ENCODE data around the gene TMEM72.

DNA sequence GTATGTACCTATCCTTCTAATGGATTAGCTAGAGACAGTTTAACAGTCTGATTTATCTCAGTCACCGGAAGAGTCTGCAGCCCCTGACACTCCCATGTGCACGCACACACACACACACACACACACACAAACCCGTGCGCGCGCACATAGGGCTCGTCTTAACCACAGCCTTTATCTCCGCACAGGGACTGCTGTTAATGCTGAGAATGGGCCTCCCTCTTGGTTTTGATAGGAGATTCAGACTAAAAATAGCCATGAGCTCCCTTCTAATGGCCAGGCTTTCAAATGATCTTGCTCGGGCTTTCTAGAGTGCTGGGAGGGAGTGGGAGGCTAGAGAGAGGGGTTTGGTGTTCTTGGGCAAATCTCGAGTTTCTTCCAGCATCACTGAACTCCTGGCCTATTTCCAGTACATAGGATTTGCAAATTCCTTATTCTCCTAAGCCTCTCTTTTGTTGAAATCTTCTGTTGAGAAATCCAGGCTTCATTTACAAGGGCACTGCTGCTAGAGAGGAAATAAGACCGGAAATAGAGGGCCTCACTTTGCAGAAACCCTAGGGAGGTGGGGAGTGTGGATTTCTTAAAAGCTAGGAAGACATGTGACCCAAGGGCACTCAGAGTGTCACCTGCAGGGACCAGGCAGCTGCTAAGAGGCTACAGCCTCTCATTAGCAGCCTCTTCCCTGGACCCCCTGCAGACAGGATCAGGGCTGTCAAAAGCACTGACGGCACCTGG, 2.4 kb downstream of the TMEM72 start:
- no peak for TF ChIP-seq SUZ12 (IDR thresholded peaks at IDR 0.05; ENCODE audit: extremely low read depth, insufficient read depth, insufficient read length)
- TF ChIP-seq ZNF274 (IDR thresholded peaks at IDR 0.05; ENCODE audit: low read depth, low read length) = no peak
- TF ChIP-seq YY1 (IDR thresholded peaks at IDR 0.05; ENCODE audit: insufficient read depth, insufficient read length) = no peak
